ENCODE measurements around the gene ATAD5. TPM values are rescaled to one million over a fixed set of nuclear protein-coding genes. Genes with fewer than 3 reads are reported as not detected.

ATAD5 gene
- total RNA-seq, 6 experiments from 2014 or later, result 2.2 to 4.7 (median 4.0) TPM

DNA sequence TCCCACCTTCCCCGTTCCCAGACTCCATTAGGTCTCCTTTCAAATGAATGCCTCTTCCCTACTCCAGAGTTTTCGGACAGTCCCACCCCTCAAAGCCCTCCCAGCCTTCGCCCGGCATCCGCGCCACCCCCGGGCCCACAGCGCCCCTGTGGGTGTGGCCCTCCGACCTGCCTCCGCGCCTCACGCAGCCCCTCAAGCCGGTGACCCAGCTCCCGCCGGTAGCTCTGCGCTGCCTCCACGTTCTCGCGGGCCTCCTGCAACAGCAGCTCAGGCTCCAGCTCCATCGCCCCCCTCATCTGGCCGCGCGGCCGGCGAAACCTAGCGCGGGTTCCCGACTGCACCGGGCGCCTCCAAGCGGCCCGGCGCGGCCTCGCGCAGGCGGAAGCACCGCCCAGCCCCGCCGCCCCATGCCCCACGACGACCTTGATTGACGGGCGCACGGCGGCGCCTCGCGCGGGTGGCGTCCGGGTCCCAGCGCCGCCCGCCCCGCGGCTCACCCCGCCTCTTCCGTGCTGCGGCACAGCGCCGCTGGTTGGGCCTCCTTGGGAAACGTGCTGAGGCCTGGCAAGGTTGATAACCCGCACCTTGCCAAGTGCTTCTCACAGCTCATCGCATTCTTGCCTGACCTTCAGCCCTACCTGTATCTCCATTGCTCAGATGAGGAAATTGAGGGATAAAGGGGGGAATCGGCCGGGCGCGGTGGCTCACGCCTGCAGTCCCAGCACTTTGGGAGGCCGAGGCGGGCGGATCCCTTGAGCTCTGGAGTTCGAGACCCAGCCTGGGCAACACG lies 7.2 kb upstream of the ATAD5 start, which contains the start of gene CRLF3:
CRLF3 (minus strand) TSS at position 337 of the 790 bp plus-strand sequence; CDS start at position 296, 41 bp downstream.
- DNase-seq, result peak; percentile 81
- H3K27me3 Mint-ChIP-seq (ENCODE audit: insufficient read depth), result no peaks in the 10 kb centered on the region; the same call in 1 of the 2 replicates
- H3K36me3 Mint-ChIP-seq (ENCODE audit: low read depth), result no peaks in the 10 kb centered on the region
- peak within 1 kb of the TSS; percentile 94 for H3K4me3 Mint-ChIP-seq
- H3K27ac Mint-ChIP-seq, result peak within 1 kb of the TSS; percentile 72
- TF ChIP-seq, protein P1, sequence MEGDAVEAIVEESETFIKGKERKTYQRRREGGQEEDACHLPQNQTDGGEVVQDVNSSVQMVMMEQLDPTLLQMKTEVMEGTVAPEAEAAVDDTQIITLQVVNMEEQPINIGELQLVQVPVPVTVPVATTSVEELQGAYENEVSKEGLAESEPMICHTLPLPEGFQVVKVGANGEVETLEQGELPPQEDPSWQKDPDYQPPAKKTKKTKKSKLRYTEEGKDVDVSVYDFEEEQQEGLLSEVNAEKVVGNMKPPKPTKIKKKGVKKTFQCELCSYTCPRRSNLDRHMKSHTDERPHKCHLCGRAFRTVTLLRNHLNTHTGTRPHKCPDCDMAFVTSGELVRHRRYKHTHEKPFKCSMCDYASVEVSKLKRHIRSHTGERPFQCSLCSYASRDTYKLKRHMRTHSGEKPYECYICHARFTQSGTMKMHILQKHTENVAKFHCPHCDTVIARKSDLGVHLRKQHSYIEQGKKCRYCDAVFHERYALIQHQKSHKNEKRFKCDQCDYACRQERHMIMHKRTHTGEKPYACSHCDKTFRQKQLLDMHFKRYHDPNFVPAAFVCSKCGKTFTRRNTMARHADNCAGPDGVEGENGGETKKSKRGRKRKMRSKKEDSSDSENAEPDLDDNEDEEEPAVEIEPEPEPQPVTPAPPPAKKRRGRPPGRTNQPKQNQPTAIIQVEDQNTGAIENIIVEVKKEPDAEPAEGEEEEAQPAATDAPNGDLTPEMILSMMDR (IDR thresholded peaks at IDR 0.05), result peak; percentile 73
- H3K4me1 Mint-ChIP-seq (ENCODE audit: low read depth), result peaks cover 32% of the 10 kb centered on the region
- no peaks in the 10 kb centered on the region for H3K9me3 Mint-ChIP-seq

DNA sequence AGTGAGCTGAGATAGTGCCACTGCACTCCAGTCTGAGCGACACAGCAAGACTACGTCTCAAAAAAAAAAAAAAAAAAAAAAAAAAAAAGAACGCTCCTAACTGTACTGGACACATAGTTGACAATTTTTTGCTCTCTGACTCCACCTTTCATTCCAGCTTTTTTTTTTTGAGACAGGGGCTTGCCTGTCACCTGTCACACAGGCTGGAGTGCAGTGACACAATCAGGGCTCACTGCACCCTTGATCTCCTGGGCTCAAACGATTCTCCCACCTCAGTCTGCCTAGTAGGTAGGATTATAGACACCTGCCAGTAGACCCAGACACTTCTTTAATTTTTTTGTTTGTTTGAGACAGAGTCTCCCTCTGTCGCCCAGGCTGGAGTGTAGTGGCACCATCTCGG lies 4.7 kb upstream of the ATAD5 start:
- Mint-ChIP-seq H3K9me3 (no peaks in the 10 kb centered on the region), H3K4me3 (no peak overlapping the region), H3K27ac (no peak overlapping the region), H3K4me1 (ENCODE audit: low read depth) (peaks cover 26% of the 10 kb centered on the region), H3K27me3 (ENCODE audit: insufficient read depth) (no peaks in the 10 kb centered on the region), H3K36me3 (ENCODE audit: low read depth) (no peaks in the 10 kb centered on the region)
- TF ChIP-seq, protein P1 (IDR thresholded peaks at IDR 0.05), result no peak
- DNase-seq, result no peak

DNA sequence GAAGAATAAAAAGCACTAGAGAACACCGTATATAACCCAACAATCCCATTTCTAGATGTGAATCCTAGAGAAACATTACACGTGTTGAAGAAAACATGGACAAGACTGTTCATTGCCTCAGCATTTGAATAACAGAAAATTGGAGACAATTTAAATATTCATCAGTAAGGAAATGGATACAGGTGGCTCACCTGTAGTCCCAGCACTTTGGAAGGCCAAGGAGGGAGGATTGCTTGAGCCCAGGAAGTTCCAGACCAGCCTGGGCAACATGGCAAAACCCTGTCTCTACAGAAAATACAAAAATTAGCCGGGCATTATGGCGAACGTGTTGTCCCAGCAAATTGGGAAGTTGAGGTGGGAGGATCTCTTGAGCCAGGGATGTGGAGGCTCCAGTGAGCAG lies 2.7 kb upstream of the ATAD5 start:
- Mint-ChIP-seq H3K9me3 (no peaks in the 10 kb centered on the region), H3K36me3 (ENCODE audit: low read depth) (no peaks in the 10 kb centered on the region), H3K4me1 (ENCODE audit: low read depth) (peaks cover 19% of the 10 kb centered on the region), H3K4me3 (no peak overlapping the region), H3K27ac (no peak overlapping the region), H3K27me3 (ENCODE audit: insufficient read depth) (no peaks in the 10 kb centered on the region)
- DNase-seq, result no peak
- TF ChIP-seq, protein P1 (IDR thresholded peaks at IDR 0.05), result no peak

DNA sequence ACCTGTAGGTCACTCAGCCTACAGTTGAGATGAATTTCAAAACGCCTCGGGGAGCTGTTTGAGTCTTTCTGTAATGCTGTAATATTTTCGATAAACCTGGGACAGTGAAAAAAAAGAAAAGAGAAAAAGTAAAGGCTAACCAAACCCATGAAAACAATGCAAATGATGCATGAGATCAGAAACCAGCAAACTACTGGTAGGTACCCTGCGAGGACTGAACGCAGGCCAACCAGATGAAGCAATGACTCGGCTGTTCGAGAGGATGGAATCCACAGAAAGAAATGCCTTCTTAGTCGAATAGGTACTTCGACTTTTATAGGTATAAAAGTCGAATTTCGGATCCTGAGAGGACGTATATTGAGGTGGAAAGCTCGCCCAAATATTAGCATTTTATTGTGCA lies 509 bp upstream of the ATAD5 start:
- Mint-ChIP-seq H3K9me3 (no peaks in the 10 kb centered on the region), H3K27me3 (ENCODE audit: insufficient read depth) (no peaks in the 10 kb centered on the region), H3K27ac (peak overlapping the region; percentile 92), H3K4me1 (ENCODE audit: low read depth) (peaks cover 18% of the 10 kb centered on the region), H3K36me3 (ENCODE audit: low read depth) (no peaks in the 10 kb centered on the region; the same call in none of the 2 replicates), H3K4me3 (peak overlapping the region; percentile 99)
- TF ChIP-seq, protein P1 (IDR thresholded peaks at IDR 0.05), result no peak
- no peak for DNase-seq

GRCh38 chr17:30832438-30833124 lies 815 bp downstream of the ATAD5 start:
- no peaks in the 10 kb centered on the region; the same call in none of the 2 replicates for H3K36me3 Mint-ChIP-seq (ENCODE audit: low read depth)
- H3K4me3 Mint-ChIP-seq, result peak overlapping the region; percentile 99
- H3K27me3 Mint-ChIP-seq (ENCODE audit: insufficient read depth), result no peaks in the 10 kb centered on the region
- H3K4me1 Mint-ChIP-seq (ENCODE audit: low read depth), result peaks cover 18% of the 10 kb centered on the region
- peak overlapping the region; percentile 92 for H3K27ac Mint-ChIP-seq
- TF ChIP-seq, protein P1 (IDR thresholded peaks at IDR 0.05), result no peak
- no peak for DNase-seq
- no peaks in the 10 kb centered on the region for H3K9me3 Mint-ChIP-seq
